SKM-1 (cell line): Measurements from ENCODE around the gene HDAC1.
"Not testable (repeated sequence)": the region's sequence is repeated elsewhere in the genome, so short reads cannot be mapped to it uniquely, and the experiment has no call there.

Experiments used
- DNase-seq: peaks from one replicate; lab custom pipeline; 2025; ENCODE audit not compliant: unreplicated experiment; lab: John Stamatoyannopoulos, UW

The HDAC1 gene

DNA sequence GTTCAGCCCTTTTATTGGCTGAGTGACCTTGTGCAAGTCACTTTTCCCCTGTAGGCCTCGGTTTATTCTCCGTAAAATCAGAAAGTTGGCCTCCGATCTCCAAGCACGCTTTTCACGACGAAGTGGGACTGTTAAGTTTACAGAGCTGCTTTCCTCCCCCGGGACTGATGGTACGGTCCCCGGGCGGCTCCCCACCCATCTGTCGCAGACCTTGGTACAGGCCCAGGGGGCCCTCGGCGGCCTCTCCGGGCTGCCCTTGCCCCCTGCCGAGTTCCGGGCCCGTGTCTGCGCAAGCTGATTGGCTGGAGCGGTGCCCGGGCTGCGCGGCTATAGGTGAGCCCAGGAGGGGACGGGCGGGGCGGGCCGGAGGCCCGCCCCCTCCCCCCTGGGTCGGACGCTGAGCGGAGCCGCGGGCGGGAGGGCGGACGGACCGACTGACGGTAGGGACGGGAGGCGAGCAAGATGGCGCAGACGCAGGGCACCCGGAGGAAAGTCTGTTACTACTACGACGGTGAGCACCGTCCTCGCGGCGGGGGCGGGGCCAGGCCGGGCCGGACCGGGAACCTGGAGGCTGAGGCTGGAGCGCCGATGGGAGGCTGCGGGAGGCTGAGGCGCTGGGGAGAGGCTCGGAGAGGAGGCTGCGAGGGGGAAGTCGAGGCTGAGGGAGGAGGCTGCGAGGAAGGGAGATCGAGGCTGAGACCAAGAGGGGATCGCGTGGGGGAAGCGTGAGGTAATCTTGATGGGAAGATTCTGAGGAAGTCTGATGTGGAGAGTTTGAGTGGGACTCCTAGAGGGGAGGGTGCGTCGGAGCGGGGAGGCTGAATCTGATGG lies at the start of gene HDAC1:
HDAC1 (plus strand) TSS at position 376 of the 831 bp plus-strand sequence; CDS start at position 463, 87 bp downstream.
- peak; percentile 98 for DNase-seq

DNA sequence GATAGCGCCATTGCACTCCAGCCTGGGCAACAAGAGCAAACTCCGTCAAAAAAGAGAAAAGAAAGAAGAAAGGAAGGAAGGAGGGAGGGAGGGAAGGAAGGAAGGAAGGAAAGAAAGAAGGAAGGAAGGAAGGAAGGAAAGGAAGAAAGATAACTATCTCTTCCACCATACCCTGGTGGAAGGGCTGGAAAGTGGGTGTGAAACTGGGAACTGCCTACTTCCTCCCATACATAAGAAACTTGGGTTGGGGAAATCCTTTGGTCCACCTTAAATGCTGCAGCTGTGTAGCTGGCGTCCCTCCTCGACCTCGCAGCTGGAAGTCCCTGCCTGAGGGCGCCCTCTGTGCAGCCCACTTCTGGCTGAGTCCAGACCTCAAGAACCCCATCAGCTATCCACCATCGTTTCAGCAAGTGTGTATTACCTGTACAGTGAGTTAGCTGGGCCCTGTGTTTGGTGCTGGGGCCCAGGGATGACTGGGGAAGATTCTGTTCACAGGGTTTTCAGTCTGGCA lies 49.5 kb upstream of the HDAC1 start:
- no peak for DNase-seq

DNA sequence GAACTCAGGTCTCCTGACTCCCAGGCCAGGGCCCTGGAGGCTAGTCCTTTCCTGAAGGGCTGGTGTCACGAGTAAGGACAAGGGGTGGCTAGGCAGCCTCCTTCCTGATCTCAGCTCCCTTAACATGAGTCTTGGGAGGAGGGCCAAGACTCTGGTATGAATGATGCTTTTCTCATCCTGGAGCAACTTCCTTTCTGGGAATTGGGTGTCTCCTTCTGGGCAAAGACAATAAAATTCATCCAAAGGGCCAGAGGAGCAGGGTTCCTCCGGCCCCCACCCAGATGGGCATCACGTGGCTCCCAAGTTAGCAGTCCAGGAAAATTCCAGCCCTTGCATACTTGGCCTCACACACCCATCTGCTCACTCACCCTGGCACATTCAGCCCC lies 45.0 kb upstream of the HDAC1 start, which contains the start of gene FAM167B:
FAM167B (plus strand) TSS at position 335 of the 386 bp plus-strand sequence. CDS start 200 bp downstream, outside the sequence.
- DNase-seq, result no peak

DNA sequence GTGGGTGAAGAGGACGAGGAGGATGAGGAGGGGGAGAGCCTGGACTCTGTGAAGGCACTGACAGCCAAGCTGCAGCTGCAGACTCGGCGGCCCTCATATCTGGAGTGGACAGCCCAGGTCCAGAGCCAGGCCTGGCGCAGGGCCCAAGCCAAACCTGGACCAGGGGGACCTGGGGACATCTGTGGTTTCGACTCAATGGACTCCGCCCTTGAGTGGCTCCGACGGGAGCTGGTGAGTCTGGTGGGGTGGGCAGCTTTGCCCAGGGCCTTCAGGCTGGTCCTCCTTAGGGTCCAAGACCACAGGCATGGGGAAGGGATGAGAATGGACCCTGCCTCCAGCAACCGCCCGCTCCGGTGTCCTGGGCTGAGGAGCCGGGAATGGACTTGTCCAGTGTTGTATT lies 44.4 kb upstream of the HDAC1 start:
- DNase-seq, result no peak

DNA sequence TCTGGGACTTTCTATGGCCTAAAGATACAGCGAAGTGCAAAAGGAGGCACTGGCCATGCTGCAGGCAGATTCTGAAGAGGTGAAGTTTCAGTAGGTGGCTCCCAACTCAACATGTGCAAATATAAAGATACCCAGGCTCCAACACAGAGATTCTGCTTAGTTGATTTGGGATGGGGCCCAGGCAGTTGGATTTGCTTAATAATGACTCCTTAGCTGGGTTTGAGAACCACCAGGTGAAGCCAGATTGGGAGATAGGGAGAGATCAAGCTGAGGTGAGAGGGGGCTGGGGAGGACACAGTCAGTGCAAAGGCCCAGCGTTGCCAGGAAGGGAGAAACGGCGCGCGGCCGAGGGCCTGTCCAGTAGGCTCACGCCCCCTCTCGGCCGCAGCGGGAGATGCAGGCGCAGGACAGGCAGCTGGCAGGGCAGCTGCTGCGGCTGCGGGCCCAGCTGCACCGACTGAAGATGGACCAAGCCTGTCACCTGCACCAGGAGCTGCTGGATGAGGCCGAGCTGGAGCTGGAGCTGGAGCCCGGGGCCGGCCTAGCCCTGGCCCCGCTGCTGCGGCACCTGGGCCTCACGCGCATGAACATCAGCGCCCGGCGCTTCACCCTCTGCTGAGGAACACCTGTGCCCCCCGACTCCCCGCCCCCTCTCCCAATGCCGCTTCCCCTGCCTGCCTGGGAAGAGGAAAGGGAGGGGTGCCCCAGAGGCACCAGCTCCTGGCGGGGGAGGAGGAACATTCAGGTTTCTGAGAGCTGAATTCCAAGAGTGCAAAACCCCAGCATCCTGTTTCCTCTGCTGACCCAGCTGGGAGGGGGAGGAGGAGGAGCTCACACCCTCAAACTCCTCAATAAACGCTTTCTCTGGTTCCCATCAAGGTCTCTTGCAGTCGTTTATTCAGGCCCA lies 43.6 kb upstream of the HDAC1 start:
- peak; percentile 23 for DNase-seq

DNA sequence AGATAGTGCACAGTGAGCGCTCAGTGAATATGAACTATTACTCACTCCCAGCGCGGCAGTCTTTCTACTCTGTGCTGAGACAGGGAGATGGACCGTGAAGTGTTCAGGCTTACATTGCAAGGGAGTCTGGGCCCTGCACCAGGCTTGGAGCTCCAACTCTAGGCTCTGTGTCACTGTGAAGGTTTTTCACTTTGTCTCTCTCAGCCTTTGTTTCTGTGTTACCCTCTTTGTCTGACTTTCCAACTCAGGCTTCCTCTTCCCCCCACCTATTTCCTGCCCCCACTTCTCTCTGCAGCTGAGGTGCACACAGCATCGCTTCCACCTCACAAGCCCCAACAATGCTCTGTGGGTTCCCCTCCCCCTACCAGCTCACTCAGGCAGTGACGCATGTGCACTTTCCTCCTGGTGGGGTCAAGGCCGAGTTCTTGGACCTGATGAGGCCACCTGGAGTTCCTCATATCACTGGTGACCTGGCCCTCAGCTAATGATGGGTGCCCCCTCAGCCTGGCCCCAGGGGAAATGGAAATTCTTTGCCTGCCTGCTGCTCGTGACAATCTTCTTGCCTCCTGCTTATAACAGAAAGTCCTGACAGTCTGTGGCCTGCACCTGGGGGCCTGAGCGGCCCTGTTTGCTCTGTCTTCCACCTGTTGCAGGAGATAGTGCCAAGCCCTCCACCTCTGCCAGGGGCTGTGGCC lies 41.9 kb upstream of the HDAC1 start:
- DNase-seq, result peak; percentile 66

DNA sequence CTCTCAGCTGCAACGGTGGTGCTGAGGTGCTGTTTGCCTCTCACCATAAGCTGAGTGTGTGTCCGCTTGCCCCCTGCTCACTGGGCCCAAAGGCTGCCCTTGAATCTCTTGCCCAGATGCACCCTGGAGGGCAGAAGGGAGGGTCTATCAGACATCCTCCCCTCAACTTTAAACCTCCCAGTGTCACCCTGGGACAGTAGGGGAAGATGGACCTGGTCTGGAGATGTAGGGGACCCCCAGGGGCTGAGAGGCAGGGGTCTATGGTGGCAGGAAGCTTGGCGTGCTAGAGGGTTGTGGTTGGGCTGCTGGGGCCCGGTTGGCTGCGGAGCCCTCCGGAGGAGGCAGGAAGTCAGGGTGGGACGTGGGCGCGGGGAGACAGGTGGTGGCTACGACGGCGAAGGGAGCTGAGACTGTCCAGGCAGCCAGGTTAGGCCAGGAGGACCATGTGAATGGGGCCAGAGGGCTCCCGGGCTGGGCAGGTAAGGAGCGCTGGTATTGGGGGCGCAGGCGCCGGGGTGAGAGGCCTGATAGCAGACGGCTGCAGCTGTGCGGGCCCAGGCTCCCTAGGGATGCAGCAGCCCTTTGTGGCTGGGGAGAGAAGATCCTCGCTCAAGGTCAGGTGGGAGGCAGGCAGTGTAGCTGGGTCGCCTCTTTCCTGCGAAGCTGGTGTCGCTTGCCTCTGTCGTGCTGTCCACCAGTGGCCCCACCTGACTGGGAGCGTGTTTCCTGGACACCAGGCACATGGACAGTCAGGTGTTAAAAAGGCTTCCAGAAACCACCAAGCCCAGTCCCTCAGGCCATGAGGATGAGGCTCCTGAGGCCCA lies 40.8 kb upstream of the HDAC1 start, which contains the start of gene LCK:
LCK (plus strand) TSS at position 373 of the 824 bp plus-strand sequence. CDS start 23,065 bp downstream, outside the sequence.
- no peak for DNase-seq

DNA sequence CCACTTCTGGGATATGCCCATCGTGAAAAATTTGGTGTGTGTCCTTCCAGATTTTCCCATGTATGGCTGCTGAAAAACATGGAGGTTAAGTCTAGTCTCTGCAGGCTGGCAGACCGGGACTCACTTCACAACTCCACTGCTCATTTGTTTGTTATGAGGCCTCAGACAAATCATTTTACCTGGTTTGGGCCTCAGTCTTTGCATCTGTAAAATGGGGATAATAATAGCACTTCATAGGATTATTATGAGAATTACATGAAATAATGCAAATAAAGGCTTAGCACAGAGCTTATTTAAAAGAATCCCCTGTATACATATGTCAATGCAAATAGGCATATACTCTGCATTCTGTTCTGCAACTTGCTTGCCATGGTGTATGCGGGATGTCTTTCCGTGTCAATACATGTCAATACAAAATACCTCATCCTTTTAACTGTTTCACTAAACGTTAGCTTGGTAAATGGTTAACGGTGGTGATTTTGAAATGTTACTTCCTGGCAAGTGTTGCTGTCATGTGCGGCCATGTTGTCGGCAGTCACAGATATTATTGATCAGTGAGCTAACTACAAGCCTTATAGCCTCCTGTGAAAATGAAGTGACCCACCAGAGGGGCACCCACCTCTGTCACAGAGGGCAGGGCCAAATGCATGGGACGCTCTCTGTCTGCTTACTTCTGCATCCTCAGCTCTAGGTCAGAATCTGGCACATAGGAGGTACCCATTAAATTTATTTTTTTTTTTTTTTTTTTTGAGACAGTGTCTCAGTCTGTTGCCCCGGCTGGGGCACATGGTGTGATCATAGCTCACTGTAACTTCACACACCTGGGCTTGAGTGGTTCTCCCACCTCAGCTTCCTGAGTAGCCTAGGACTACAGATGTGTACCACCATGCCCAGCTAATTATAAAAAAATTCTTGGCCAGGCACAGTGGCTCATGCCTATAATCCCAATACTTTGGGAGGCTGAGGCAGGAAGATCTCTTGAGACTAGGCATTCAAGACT lies 36.5 kb upstream of the HDAC1 start:
- no peak for DNase-seq

DNA sequence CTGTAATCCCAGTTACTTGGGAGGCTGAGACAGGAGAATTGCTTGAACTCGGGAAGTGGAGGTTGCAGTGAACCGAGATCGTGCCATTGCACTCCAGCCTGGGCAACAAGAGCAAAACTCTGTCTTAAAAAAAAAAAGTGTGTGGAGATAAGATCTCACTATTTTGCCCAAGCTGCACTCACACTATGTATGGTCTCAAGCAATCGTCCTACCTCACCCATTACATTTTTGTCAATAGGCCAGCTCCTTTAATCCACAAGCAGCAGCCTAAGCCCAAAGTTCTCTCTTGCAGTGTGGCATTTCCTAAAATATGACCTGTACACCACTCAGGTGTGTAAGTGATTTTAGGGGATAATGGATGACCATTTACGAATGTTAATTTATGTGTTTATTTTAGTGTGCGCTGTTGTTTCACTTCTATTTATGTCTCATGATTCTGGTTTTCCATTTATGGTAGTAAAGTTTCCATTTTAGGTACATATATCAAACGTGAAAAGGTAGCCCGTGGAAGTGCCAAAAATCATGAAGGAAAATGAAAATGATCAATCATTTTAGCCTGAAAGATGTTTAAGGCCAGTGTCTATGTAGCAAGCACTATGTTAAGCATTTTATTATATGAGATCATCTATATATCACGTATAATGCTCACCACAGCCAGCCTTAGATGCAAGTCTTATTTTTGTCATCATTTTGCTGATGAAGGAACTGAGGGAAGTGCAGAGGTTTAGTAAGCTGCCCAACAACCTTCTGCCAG lies 35.2 kb upstream of the HDAC1 start:
- DNase-seq, result no peak

DNA sequence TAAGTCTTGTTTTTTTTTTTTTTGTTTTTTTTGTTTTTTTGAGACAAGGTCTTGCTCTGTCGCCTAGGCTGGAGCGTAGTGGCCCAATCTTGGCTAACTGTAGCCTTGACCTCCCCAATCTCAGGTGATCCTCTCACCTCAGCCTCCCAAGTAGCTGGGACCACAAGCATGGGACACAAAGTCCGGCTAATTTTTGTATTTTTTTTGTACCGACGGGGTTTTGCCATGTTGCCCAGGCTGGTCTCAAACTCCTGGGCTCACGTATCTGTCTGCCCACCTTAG lies 34.7 kb upstream of the HDAC1 start:
- DNase-seq, result no peak

DNA sequence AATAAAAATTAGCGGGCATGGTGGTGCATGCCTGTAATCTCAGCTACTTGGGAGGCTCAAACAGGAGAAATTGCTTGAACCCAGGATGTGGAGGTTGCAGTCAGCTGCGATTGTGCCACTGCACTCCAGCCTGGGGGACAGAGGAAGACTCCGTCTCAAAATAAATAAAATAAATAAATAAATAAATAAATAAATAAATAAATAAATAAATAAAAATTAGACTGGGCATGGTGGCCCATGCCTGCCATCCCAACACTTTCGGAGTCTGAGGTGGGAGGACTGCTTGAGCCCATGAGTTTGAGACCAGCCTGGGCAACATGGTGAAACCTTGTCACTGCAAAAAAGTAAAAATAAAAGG lies 28.7 kb upstream of the HDAC1 start:
- DNase-seq, result not testable (repeated sequence)

DNA sequence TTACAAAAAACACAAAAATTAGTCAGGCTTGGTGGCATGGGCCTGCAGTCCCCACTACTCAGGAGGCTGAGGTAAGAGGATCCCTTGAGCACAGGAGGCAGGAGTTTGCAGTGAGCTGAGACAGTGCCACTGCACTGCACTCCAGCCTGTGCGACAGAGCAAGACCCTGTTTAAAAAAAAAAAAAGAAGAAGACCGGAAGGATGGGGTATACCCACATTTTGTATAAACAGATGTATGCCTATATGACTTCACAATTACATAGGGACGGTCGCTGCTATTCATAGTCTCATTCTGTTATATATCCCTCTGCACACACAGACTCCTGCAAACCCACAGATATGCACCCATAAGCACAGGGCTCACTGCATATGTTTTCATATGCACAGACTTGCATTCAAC lies 28.1 kb upstream of the HDAC1 start:
- DNase-seq, result no peak

DNA sequence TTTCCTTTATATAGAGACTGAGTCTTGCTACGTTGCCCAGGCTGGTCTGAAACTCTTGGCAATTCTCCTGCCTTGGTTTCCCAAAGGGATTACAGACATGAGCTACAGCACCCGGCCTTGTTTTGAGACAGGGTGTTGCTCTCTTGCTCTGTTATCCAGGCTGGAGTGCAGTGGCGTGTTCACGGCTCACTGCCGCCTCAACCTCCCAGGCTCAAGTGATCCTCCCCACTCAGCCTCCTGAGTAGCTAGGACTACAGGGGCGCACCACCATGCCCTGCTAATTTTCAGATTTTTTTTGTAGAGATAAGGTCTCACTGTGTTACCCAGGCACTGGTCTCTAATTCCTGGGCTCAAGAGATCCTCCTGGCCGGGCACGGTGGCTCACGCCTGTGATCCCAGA lies 26.0 kb upstream of the HDAC1 start:
- DNase-seq, result no peak

DNA sequence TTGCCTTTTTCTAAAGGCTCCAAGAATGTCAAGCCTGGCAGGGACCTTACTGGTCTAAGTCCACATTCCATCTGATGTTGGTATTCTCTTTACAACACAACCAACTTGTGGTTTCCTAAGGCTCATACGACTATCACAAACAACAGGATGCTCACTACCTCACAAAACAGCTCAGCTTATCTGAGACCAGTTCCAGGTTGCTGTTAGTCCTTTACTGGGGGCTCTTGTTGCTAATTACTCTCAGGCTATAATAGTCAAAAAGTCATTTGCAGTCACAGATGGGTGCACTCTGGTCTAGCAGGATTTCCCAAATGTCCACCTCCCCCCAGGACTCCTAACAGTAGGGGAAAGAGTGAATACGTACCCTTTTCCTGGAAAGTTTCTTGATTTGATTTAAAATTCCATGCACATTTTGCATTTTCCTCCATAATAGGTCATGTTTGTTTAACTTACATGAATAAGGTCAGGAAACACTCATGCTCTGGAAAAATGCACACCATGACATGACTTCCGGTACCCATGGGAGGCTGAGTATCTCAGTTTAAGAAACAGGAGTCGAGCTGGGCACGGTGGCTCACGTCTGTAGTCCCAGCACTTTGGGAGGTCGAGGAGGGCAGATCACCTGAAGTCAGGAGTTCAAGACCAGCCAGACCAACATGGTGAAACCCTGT lies 24.8 kb upstream of the HDAC1 start:
- no peak for DNase-seq

DNA sequence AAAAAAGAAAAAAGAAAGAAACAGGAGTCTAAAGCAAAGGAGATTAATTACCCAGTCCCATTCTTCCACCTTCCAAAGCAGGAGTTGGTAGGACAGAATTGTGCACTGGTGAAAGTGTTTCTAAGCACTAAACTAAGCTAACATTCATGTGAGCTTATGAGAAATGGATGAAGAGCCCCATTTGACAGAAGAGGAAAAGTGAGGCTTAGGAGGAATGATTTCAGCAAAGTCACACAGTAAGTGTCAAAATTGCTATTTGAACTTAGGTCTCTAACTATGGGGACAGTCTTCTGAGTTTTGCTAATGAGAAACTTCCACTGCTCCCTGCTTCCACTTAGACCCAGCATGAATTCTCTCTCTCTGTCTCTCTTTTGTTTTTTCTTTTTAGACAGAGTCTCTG lies 22.1 kb upstream of the HDAC1 start:
- DNase-seq, result no peak

DNA sequence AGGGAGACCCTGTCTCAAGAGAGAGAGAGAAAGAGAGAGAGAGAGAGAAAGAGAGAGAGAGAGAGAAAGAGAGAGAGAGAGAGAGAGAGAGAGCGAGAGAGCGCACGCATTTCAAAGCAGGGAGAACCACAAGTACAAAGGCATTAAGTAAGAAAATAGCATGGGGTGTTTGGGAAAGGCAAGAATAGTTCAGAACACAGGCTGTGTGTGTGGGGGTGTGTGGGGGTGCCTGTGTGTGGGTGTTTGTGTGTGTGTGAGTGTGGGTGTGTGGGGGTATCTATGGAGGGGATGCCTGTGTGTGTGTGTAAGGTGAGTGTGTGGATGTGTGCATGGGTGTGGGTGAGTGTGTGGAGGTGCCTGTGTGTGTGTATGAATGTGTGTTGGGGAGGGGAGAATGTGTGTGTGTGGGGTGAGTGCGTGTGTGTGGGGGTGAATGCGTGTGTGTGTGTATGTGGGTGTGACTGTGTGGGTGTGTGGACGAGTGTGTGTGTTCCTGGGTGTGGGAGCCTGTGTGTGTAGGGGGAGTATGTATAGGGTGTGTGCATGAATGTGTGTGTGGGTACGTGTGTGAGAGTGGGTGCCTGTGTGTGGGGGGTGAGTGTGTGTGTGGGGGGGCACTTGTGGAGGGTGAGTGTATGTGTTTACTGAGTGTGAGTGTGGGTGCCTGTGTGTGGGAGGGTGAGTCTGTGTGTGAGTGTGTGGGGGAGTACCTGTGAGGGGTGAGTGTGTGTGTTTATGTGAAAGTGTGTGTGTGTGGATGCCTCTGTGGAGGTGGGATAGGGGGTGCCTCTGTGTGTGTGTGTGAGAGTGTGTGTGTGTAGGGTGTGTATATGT lies 19.1 kb upstream of the HDAC1 start:
- DNase-seq, result no peak
